ENCODE measurements around the gene KCTD16.

Gene KCTD16

DNA sequence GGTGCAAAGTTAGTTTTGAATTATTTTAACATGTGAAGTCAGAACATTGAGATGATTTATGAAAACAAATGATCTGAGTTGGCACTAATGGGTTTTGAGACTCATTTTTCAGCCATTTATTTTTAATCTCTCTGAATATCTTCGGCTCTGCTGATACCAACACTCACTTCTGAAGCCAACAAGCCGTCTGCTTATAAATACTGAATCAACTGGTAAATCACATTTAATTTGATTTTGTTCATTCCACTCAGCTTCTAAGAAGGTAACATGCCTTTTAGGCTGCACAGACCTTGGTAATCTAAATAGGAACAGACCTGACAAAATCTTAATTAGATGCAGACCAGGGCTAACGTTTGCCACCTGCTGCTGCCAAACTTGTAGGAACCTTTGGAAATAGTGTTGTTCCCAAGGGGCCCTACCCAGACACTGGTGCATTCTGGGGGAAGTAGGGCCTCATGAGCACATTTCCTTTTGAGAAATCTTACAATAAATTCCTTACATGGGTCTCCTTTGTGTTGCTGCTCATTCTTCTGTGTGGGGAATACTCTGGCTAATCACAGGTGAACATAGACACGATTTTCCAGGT, 182.2 kb downstream of the KCTD16 start:
- no peak for DNase-seq

DNA sequence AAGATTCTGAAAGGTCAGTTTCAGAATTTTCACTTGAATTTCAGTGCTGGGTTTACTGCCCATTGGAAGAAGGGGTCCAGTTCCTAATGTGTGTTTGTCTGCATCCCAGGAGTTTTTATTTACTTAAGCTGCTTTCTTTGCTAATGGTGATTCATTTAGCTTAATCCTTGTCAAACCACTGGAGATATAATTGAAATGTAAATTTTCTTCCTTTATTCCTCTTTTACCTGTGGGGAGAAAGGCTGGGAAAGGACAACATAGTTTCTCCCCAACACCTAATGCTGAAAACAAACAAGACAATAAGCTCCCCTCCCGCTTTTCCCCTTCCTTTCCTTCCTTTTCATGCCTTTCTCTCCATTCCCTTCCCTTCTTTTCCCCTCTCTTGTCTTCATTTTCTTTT, 185.8 kb downstream of the KCTD16 start:
- no peak for DNase-seq

DNA sequence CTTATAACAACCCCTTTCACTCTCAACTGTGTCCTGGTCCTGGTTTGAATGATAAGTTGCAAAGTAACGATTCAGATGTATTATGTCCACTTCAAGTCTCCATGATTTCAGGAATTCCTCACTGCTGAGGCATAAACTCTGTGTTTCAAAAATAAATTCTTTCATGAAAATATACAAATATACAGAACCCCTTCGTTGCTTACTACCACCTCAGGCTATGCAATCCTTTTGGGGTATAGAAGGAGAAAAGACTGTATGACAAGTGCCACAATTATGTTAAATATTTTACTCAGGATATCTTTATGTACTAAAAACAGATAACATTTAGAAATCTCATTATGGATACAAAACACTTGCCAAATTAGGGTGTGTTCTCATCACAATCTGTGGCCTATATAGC, 190.7 kb downstream of the KCTD16 start:
- DNase-seq = no peak

DNA sequence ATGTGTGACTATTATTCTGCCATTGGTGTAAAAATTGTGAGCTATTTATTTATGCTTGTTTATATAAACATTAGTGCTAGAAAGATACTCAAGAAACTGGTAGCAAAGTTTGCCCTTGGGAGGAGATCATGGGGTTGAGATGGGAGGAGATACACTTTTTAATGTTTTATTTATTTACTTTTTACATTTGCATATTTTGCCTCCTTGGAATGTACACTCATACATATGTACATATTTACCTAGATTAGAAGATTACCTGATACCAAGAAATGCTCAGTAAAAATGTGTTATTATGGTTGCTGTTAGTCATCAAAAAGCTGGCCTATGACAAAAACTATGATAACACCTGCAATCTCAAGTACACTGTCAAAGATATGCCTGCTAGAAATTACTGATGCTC, 195.2 kb downstream of the KCTD16 start:
- no peak for DNase-seq

DNA sequence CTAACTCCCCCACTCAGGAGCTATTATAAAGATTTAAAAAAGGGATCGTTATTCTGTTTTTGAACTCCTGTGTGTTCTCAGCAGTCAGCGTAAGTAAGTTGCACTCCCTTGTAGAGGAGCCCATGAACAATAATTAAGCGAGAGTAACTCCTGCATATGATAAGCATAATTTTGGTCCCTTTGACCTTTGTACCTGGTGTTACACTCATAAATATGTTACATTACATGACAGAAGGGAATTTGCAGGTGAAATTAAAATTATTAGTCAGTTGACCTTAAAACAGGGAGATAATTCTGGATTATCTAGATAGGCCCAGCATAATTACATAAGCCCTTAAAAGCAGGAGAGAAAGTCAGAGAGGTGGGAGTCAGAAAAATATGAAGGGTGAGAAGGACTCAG, 197.3 kb downstream of the KCTD16 start:
- no peak for DNase-seq

DNA sequence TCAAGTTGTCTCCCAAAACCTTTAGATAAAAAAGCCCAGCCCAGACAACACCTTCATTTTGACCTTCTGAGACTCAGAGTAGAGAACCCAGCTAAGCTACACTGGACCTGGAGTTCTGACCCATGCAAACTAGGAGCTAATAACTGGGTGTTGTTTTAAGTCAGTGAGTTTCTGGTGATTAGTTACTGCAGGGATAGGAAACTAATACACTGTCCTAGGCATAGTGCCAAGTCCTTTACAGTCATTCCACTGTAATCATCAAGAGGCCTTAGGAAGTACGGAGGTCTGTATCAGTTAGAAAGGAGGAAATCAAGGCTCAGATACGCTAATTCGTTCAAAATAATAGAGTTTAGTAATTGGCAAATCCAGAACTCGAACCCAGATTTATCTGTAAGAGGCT, 197.9 kb downstream of the KCTD16 start:
- DNase-seq = no peak

DNA sequence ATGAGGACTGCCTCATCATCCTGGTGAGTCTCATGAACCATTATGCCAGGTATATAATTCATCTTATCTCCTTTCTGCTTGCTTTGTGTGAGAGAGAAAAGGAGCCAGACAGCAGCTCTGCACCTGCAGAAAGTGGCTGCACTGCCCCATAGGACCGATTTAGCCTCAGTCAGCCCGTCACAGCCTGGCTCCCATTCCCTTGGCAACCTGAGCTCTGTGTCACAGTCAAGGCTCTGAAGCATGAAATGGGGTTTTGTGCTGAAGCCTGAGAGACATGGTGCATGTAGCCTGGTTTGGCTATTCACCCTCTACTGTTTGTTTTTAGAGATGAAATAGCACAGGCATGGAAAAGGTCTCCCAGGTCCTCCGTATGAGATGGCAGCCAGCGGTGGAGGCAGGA, 198.3 kb downstream of the KCTD16 start:
- DNase-seq = no peak

DNA sequence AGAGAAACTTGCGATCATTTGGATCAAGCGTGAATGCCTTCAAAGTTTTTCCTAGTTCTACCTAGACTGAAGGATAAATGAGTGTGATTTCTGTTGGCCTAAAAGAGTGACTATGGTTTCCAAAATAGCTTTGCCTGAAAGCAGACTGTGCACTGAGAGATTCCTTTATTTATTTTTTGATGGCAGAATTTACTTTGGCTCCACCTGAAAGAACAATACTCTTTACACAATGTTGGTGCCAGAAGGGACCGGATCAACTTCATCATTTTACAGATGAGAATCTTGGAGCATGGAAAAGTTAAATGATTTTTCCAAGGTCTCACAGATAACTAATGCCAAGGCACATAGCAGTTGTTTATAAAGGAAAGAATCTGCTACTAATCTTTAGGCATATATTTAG, 199.6 kb downstream of the KCTD16 start:
- no peak for DNase-seq

DNA sequence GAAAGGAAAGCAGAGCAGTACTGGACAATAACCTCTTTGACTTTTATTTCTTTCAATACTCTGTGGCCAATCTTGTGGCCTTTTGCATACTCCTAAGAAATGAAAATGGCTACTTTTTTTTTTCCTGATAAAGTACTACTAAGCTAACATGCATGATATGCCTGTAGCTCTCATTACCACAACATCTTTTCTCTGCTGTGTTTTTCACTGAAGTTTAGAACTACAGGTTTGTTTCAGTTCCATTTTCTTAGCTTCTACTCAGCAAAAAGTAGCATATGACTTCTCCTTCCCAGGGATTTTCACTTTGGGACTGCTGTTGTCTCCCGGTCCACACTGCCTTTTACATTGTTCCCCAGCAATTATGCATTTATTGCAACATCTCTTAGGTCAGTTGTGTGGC, 204.0 kb downstream of the KCTD16 start:
- DNase-seq = no peak

DNA sequence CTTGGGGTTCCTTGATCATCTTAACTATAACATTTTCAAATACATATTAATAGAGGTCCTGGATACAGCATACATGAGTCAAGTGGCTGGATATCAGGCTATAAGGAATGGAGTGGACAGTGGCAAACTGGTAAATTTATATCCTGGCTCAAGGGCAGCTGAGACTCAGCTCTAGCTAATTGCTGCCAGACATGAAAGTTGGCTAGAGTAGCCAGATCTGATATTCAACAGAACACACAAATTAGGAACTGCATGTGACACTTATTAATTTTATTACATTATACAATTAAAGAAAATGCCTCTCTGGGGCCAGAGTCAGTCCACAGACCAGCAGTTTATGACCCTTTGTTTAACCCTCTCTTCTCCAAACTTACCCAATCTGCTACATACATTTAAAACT, 206.5 kb downstream of the KCTD16 start:
- no peak for DNase-seq

DNA sequence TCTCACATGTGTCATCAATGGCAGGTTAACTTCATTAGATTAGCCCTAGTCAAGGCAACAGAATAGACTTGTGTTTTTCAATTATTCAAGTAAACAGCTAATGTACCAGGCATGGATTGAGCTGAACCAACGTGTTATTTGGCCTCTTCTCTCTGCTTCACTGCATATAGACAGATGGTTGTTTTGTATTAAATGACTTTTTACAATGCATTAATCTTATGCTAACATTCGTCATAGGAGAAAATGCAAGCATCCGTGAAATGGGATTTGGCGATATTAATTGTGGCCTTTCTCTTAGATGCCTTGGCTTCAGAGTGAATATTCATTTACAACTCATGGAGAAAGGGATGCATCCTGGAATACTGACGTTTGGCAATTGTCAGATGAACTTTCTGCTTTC, 208.0 kb downstream of the KCTD16 start:
- DNase-seq = no peak

DNA sequence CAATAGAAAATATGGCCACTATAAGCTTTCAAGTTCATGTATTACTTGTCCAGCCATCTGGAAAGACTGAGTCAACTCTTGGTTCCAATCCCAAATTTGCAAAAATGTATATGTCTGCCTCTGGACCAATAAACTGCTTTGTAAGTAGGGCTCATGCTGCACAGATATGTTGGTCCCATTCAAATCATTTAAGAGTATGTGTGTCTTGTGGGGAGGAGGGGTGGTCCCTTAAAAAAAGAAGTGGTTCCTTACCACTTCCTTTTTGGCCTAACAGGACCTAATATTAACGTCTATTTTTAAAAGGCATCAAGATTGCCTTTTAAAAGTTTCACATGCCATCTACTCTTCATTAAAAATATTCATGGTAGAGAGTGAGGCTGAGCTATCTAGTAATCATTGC, 214.9 kb downstream of the KCTD16 start:
- no peak for DNase-seq

DNA sequence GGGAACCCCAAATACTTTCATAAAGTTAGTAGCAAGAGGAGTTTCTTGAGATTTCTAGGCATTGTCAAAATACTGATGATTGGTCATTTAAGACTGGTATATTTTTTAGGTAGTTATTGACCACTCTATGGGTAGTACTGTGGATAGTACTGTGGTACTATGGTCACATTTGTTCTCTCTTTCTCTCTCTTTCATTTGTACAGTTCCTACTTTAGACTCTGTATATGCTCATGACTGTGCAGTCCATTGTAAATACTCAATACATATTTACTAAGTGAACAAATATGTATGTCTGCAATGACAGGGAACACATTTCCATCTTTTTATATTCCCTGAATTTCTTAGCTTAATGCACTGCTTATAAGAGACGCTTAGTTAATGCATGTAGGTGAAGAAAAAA, 215.6 kb downstream of the KCTD16 start:
- no peak for DNase-seq

DNA sequence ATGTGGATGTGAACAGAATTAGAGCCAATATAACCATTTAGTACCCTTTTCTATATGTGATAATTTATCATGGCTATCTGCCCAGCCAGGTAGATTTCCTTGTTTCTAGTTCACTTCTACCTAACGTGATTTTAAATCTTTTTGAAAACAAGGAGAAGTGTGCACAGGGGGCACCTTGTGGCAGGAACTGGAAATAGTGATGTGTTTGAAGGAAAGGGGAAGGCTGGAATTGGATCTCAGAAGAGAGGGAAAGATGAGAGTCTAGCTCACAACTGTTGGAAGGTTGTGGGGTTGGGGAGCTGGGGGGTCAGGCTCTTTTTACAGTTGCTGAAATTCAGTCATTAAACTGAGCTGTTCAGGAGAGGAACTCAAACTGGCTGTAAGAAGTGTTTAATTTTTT, 219.5 kb downstream of the KCTD16 start:
- no peak for DNase-seq

DNA sequence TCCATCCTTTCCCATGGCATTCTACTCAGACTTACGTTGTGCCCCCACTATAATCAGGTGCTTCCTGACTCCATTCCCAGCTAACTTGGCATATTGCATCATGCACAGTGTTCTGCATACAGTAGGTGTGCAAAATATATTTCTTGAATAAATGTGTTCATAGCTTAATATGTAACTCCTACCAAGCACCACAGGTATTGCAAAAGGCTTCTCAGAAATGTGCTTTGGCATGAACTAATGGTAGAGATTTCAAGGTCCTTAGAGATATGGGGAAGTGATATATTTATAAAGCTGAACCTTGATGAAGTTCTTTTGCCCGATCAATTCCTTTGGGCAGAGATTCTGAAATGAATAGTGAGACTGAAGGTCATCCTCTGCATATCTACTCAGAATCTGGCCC, 220.4 kb downstream of the KCTD16 start:
- DNase-seq = no peak

DNA sequence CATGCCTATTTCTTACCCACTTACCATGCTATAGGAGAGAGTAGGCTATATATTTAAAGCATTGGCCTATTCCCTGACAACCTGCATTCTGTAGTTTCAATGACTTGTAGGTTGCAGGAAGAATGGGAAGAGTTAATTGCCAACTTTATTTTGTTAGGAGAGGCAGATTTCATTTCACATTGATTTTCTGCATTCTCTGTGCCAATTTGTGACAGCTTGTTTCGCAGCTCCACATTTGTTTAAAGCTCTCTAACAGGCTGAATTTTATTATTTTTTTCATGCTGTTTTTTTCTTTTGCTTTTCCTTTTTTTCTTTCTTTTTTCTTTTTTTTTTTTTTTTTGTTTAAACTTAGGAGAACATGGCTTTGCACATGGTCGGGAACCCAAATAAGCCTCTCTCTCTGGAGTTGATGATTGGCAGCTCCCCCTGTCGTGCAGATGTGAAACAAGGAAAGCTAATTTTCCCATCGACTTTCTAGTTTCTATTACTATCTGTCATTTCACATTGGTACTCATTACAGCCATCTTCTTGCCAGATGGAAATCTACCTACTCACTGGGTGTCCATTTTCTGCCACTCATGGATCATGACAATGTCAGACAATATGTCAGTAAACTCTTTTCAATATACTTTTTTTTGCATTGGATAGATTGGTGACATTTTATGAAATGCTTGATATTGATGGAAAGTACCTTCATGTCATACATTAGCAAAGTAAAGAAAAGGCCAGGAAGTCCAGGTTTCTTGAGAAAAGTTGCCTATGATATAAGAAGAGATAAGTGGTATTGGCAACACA, 223.2 kb downstream of the KCTD16 start:
- no peak for DNase-seq

DNA sequence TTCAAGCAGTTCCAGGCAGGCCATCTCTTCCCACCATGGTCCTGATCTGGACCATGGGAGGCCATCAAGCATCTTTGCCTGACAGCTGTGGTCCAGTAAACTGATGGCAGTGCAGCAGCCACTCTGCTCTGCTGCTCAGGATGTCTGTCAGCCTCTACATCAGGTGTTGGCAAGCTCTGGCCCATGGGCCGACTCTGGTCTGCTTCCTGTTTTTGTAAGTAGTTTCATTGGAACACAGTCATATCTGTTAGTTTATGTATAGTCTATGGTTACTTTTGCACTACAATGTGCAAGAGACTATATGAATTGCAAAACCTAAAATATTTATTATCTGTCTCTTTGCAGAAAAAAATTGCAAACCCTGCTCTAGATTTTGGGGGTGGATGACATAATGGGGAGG, 225.0 kb downstream of the KCTD16 start:
- no peak for DNase-seq

DNA sequence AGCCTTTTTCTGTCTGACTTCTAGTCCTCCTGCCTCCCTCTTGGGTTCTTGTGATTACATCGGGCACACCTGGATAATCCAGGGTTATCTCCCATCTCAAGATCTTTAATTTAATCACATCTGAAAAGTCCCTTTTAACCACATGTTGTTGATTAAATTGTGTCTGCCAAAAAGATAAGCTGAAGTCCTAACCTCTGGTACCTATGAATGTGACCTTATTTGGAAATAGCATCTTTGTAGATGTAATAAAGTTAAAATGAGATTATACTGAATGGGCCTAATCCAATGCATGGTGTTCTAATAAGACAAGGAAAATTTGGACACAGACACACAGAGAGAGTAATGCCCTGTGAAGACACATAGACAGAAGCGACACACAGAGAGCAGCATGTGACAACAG, 232.4 kb downstream of the KCTD16 start:
- DNase-seq = no peak

DNA sequence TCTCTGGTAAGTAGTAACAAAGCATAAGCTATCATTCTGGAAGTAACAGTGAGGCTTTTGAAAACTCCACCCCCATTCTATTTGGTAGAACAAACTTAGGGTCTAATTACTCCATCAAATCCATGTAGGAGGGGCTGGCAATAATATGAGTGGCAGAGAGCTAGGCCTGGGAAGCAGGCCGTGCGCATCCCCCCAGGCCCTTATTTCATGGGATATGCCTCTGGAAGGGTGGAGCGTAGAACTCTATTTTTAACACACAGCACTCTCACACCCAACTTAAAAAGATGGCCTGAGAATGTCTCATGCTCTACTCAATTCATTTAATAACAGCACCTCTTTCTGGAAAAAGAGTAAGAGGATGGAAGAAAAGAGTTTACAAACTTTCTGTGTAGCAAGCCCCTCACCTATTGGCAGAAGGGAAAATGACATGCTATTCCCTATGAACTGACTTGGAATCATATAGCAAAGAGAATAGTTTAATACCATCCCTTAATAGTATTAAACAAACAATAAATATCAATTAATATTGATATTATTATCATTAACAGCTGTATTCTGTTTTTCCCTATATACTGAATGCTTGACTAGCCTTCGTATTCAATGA, 233.2 kb downstream of the KCTD16 start:
- no peak for DNase-seq

DNA sequence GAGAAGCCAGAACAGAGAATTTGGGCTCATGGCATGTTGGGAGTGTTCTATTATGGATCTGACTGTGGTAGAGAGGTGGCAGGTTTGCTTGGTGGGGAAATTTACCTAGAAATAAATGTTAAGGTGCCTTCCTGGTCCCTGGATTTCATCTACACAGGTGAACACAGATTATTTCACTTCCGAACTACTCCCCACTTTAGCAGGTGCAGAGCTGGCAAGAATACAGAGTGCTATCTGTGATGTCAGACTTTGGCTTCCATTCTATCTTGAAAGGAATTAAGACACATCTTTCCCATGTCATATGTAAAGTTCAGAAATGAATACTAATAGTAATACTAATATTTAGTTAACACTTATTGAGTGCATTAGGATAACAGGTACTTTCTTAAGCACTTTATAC, 234.0 kb downstream of the KCTD16 start:
- DNase-seq = no peak

DNA sequence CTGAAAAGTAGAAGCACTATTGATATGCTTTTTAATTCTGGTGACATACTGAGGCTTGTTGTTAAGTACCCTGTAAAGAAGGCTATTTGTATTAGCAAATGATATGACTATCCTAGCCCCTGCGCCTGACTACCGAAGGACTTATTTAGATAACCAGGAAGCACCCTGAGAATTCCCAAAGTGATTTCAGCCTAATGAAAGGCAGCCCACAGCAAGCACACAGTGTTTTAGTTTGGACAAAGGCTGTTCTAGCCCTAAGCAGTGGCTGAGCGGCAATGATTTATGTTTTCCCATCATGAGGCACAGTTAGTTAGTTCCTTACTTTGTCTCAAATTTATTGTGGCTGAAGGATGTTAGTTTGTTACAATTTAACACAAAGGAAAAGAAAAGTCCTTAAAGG, 235.3 kb downstream of the KCTD16 start:
- DNase-seq = no peak

DNA sequence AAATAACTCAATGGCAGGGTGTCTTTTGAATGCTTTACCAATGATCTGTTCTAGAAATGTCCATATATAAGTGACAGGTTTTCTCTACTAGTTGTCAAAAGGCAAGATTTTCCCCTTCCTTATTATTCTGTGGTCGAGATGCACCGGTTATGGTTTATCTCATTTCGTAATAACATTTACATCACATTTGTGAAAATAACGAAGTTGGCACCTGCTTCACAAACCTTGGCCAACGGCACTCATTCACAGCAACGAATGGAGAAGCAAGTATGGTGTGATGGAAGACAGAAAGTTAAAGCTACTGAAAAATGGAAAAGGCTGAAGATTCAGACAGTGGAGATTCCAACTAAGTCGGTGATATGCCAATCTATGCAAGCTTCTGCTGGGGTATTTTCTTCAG, 235.8 kb downstream of the KCTD16 start:
- no peak for DNase-seq

DNA sequence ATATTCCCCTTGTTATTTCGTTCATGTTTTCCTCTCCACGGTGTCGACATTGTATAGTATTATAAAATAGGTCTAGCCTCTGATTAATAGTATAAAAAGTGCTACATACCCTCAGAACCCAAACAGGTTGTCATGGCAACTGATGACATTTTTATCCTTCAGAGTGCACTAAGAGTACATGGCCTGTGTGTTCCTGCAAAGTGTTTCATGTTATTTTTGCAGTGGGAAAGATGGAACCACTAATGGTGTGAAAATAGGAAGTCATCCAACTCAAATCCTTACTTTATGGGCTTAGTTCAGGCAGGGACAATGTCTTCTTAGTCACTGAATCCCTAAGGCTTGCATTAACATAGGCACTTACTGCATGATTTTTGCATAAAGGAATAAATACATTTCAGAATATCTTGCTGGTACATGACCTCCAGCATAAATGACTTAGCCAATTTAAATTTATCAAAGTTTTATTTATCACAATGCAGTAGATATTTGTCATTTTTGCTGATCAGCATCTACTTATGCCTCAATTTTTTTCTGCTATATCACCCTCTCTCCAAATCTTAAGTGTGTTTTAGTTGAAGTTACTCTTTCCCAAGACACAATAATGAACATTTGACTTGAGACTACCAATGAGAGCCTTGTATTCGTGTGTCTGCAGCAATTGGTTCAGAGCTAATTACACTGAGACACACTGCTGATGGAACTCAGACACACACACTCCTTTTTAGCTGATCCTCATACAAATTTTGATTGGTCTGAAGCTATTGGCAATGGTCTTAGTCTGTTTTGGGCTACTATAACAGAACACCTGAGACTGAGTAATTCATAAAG, 243.7 kb downstream of the KCTD16 start:
- no peak for DNase-seq

DNA sequence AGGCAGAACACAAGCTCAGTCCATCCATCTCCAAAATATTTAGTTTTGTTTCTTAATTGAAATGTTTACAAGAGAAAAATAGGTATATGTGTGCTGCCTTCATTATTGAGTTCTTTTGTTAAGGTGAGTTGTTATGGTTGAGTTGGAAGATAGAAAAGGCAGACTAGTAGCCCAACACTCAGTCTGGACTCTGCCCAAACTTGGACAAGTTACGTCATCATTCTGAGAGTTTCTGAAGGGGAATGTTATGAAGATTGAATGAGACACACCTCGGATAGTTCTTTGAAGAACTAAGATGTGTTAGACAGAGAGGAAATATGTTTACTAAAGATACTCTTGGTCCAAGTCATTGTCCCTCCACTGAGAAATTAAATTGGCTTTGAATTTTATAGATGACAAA, 245.5 kb downstream of the KCTD16 start:
- DNase-seq = no peak
